Activated CD4-positive, alpha-beta T cell treated with anti-CD3 and anti-CD28 coated beads, Interleukin-2, amount 50 U/mL, for 48 hours (primary cell): ENCODE measurements around the gene DEFB125.
"Not testable (repeated sequence)": the region's sequence is repeated elsewhere in the genome, so short reads cannot be mapped to it uniquely, and the experiment has no call there.

ENCODE experiments used
- DNase-seq, 2 experiments: peaks; one replicate each; pipeline ENCODE4 v3.0.0-alpha.2; 2020

DEFB125 gene, protein sequence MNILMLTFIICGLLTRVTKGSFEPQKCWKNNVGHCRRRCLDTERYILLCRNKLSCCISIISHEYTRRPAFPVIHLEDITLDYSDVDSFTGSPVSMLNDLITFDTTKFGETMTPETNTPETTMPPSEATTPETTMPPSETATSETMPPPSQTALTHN

DNA sequence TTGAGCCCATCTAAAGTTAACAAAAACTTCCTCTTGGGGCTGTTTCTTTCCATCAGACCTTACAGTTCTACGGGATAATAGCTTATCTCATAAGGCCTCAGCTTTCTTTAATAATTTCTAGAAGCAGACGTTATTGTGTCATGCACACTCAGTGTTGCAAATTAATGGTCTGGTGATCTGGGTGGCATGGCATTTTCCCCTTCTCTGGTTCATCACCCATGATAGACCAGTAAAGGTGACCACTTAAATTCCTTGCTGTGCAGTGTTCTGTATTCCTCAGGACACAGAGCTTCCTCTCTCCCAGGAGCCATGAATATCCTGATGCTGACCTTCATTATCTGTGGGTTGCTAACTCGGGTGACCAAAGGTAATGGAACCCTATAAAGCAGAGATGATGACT is at the start of gene DEFB125:
DEFB125 (plus strand) TSS at position 272 of the 400 bp plus-strand sequence; CDS start at position 310, 38 bp downstream.
- DNase-seq: no peak

DNA sequence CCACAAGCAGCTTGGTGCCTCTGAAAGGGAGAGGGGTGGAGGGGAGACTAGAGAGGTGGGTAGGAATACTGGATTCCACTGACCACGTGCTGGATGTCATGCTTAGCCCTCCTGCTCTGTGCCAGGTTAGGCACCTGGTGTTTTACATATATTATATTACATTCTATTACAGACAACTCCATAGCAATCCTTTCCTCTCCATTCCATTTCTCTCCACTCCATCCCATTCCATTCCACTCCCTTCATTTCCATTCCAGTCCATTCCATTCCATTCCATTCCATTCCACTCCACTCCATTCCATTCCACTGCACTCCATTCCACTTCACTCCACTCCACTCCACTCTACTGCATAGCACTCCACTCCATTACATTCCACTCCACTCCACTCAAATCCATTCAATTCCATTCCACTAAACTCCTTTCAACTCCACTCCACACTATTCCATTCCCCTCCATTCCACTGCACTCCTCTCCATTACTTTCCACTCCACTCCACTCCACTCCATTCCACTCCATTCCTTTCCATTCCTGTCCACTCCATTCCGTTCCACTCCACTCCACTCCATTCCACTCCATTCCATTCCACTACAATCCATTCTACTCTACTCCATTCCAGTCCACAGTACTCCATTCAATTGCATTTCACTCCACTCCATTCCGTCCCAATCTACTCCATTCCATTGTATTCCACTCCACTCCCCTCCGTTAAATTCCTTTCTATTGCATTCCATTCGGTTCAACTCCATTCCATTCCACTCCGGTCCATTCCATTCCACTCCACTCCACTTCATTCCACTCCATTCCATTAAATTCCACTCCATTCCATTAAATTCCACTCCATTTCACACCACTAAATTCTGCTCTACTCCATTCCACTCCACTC is 27.2 kb upstream of the DEFB125 start:
- DNase-seq: no peak

DNA sequence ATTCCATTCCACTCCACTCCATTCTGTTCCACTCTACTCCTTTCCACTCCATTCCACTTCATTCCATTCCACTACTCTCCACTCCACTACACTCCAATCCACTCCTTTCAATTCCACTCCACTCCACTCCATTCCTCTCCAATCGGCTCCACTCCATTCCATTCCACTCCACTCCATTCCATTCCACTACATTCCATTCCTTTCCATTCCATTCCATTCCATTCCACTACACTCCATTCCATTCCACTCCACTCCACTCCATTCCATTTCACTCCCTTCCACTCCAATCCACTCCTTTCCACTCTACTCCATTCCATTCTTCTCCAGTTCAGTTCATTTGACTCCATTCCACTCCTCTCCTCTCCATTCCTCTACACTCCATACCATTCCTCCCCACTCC is 26.2 kb upstream of the DEFB125 start:
- no peak for DNase-seq

DNA sequence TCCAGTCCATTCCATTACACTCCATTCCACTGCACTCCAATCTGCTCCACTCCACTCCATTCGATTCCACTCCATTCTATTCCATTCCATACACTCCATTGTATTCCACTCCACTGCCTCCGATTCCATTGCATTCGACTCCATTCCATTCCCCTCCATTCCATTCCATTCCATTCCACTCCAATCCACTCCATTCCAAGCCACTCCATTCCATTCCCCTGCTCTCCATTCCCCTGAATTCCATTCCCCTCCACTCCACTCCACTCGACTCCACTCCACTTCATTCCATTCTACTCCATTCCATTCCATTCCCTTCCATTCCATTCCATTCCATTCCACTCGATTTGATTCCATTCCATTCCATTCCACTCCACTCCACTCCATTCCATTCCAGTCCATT is 25.7 kb upstream of the DEFB125 start:
- no peak for DNase-seq

- DNase-seq: no peak
These were observed 25.0 kb upstream of the DEFB125 start for GRCh38 chr20:62487-62886.

DNA sequence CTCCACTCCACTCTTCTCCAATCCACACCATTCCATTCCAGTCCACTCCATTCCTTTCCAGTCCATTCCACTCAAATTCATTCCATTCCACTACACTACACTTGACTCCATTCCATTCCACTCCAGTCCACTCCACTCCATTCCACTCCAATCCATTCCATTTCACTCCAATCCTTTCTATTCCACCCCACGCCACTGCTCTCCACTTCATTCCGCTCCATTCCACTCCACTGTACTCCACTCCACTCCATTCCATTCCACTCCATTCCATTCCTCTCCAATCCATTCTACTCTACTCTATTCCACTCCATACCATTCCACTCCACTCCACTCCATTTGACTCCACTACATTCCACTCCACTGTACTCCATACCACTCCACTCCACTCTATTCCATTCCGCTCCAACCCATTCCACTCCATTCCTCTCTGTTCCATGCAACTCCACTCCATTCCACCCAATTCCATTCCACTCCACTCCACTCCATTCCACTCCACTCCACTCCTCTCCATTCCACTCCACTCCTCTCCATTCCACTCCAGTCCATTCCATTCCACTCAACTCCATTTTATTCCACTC is 23.4 kb upstream of the DEFB125 start:
- DNase-seq: no peak

DNA sequence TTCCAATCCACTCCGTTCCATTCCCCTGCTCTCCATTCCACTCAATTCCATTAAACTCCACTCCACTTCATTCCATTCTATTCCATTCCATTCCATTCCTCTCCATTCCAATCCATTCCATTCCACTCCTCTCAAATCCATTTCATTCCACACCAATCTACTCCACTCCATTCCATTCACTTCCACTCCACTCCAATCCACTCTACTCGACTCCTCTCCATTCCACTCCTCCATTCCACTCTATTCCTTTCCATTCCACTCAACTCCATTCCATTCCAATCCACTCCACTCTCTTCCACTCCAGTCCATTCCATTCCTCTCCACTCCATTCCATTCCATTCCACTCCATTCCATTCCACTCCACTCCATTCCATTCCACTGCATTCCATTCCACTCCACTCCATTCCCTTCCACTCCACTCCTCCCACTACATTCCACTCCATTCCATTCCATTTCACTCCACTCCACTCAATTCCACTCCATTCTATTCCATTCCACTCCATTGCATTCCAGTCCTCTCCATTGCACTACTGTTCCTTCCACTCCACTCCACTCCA is 22.6 kb upstream of the DEFB125 start:
- DNase-seq: no peak

DNA sequence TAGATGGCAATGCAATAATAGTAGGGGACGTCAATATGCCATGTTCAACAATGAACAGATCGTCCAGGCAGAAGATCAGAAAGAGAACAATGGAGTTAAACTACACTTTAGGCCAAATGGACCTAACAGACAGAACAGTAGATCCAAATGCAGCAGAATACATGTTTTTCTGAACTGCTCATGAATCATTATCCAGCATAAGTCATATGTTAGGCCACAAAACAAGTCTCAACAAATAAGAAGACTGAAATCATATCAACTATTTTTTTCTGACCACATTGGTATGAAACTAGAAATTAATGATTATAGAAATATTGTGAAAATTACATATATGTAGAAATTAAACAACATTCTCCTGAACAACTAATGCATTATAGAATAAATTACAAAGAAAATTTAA is 10.2 kb upstream of the DEFB125 start:
- no peak for DNase-seq

DNA sequence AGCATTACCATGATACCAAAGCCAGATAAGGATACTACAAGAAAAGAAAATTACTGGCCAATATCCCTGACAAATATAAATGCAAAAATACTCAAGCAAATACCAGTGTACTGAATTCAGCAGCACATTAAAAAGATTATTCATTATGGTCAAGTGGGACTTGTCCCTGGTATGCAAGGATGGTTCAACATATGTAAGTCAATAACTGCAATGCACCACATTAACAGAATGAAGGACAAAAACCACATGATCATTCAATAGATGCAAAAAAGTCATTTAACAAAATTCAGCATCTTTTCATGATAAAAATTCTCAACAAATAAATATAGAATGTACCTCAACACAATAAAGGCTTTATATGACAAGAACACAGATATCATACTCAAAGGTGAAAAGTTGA is 9.1 kb upstream of the DEFB125 start:
- no peak for DNase-seq

- no peak for DNase-seq
These were observed 7.9 kb upstream of the DEFB125 start for GRCh38 chr20:79565-79964.

GRCh38 chr20:90651-91050 is 3.2 kb downstream of the DEFB125 start:
- DNase-seq: no peak

DNA sequence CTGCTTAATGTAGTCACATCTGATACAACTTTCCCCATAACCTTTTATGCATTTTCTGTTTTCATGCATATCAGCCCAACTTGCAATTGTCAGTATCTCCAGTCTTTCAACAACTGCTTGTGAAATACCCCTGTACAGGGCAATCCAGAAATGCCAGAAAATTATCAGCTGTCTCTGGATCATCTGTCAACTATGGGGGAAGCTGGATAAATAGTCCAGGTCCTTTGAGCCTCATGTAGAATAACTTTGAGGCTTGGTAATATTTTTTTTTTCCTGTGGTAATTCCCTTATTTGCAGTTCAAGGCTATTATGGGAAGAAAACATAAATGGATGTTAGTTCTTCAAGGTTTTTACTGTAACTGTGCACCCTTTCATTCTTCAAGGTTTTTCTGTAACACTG is 6.2 kb downstream of the DEFB125 start:
- no peak for DNase-seq

DNA sequence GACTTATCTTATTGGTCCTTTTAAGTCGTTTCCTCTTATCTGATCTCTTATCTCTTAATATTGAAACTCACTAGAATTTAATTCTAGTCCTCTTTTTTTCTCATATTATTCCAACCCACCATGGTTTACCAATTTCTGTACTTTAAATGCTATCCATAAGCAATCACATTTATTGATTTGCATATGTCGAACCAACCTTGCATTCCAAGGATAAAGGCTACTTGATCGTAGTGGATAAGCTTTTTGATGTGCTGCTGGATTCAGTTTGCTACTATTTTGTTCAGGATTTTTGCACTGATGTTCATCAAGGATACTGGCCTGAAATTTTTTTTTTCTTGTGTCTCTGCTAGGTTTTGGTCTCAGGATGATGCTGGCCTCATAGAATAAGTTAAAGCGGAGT is 7.7 kb downstream of the DEFB125 start:
- no peak for DNase-seq

DNA sequence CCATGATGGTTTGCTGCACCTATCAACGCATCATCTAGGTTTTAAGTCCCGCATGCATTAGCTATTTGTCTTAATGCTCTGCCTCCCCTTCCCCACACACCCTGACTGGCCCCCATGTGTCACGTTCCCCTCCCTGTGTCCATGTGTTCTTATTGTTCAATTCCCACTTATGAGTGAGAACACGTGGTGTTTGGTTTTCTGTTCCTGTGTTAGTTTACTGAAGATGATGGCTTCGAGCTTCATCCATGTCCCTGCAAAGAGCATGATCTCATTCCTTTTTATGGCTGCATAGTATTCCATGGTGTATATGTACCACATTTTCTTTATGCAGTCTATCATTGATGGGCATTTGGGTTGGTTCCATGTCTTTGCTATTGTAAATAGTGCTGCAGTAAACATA is 10.2 kb downstream of the DEFB125 start:
- not testable (repeated sequence) for DNase-seq

GRCh38 chr20:101975-102374 is 14.5 kb downstream of the DEFB125 start:
- DNase-seq: no peak

DNA sequence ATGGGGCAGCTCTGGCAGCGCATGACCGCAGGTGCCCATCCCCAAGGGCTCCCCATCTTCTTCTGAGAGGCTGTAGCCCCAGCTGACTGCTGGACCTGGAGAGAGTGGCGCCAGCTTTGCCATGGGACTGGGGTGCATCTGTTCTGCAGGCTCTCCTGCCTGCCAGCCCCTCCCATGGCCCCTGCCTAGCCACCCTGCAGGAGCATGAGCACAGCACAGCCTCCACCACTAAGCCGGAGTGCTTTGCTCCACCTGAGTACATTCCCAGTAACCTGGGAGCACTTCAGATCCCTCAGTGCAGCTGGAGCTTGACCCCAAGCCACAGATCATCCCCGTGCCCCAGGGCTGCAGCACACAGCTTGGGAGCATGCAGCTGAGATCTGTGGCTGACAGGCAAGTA is 16.0 kb downstream of the DEFB125 start:
- DNase-seq: no peak

- DNase-seq: no peak
These were observed 24.9 kb downstream of the DEFB125 start for GRCh38 chr20:112396-112795.

DNA sequence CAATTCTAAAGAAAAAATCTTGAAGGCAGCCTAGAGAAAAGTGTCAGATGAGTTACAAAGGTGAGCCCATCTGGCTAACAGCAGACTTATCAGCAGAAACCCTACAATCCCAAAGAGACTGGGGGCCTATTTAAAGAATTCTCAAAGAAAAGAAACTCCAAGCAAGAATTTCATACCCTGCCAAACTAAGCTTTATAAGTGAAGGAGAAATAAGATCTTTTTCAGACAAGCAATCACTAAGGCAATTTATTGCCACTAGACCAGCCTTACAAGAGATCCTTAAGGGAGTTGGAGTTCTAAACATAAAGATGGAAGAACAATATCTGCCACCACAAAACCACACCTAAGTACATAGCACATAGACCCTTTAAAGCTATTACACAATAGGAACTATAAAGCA is 30.0 kb downstream of the DEFB125 start:
- no peak for DNase-seq

GRCh38 chr20:129786-130323 is 42.4 kb downstream of the DEFB125 start:
- not testable (repeated sequence) for DNase-seq

DNA sequence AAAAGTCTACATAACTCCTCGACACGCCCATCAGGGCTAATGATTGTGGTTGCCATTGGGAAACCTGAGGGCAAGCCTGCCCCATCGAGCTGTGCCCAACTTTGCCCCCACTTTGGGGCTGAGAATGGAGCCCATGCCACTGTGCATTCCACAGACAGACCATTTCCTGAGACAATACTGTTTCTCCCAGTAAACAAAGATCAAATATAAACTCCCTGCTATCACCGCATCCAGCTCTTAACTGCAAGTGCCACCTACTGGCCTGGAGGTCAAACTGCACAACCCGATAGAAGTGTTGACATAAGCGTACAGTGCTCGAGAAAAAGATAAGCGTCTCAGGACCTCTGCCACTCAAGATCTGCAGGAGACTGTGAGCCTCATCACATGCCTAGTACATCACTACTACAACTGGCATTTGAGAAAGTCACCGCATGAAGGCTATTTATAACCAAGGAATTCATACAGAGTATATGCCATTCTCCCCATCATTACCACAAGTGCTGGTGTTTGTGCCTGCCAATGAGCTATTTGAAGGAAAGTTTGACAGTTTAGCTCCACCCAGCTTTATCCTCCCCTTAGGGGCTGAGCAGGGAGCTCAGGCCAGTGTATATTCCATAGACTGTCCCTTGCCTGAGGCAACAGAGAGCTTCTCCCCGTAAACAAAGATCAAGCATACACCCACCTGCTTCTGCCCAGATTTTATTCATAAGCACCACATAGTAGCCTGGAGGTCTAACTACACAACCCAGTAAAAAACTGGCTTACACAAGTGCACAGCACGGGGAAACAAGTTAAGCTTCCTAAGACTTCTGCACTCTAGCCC is 50.4 kb downstream of the DEFB125 start:
- DNase-seq: peak; percentile 15 to 25

- no peak for DNase-seq
These were observed 54.8 kb downstream of the DEFB125 start, which contains the start of gene DEFB126 for GRCh38 chr20:142290-142689. Gene DEFB126, plus strand, starts transcription at chr20:142590. Its CDS starts 39 bp downstream, at chr20:142629.

DNA sequence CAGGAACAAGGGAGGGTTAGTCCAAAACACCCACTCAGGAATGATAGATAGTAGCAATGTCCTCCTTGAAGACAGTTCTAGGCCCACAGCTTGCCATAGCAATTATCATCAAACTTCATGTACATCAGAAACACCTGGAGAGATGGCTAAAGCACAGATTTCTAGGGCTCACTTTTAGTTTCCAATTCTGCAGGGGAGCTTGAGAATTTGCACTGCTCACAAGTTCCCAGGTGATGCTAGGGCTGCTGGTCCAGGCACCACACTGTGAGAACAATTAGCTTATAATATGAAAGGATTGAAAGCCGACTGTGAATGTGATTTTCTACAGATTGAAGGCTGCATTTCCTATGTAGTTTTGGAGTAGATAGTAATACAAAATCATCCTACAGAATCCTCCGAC is 58.4 kb downstream of the DEFB125 start:
- no peak for DNase-seq
